DOHH2 (cell line): ENCODE results near the gene GRIN2C.

ENCODE experiments used
- H3F3A ChIP-seq: fragments of 200-600 bp; sonication (generic), shearing (Covaris generic); 2 replicates; pipeline ENCODE4 v1.6.0; 2016; ENCODE audit warnings: antibody characterized with exemption, mild to moderate bottlenecking; ENCODE audit not compliant: control insufficient read depth, insufficient read depth
- H3K27ac ChIP-seq: fragments of 200-600 bp; sonication (generic); 2 replicates; pipeline ENCODE4 v1.5.1; 2014; ENCODE audit warnings: low read depth, mild to moderate bottlenecking, low read length, moderate library complexity
- H3K27me3 ChIP-seq: fragments of 200-600 bp; sonication (generic); 2 replicates; pipeline ENCODE4 v1.6.1; 2014; ENCODE audit warnings: mild to moderate bottlenecking, low read length, mixed read lengths; ENCODE audit not compliant: control insufficient read depth
- H3K36me3 ChIP-seq: fragments of 200-600 bp; sonication (generic); 2 replicates; pipeline ENCODE4 v1.6.1; 2014; ENCODE audit warnings: mild to moderate bottlenecking, low read length, moderate library complexity, mixed read lengths; ENCODE audit not compliant: control insufficient read depth
- H3K4me1 ChIP-seq: fragments of 200-600 bp; sonication (generic); 2 replicates; pipeline ENCODE4 v1.6.1; 2014; ENCODE audit warnings: mild to moderate bottlenecking, low read length, mixed read lengths; ENCODE audit not compliant: control insufficient read depth
- H3K4me2 ChIP-seq: fragments of 200-600 bp; sonication (generic); 2 replicates; pipeline ENCODE4 v1.6.0; 2014; ENCODE audit warnings: mild to moderate bottlenecking, low read length, moderate library complexity
- H3K4me3 ChIP-seq: fragments of 200-600 bp; sonication (generic); 2 replicates; pipeline ENCODE4 v1.5.1; 2014; ENCODE audit warnings: mild to moderate bottlenecking, low read length, mixed read lengths
- H3K79me2 ChIP-seq: fragments of 200-600 bp; sonication (generic); 2 replicates; pipeline ENCODE4 v1.6.1; 2014; ENCODE audit warnings: mild to moderate bottlenecking, low read length, mixed read lengths; ENCODE audit not compliant: control insufficient read depth
- H3K9me2 ChIP-seq: fragments of 200-600 bp; sonication (generic); replicated peaks from 2 replicates; pipeline ENCODE4 v1.6.1; 2014; ENCODE audit warnings: mild to moderate bottlenecking, low read length, mixed read lengths; ENCODE audit not compliant: control insufficient read depth
- H3K9me3 ChIP-seq: fragments of 200-600 bp; sonication (generic); 2 replicates; pipeline ENCODE4 v1.6.1; 2014; ENCODE audit warnings: antibody characterized with exemption, low read length, mixed read lengths; ENCODE audit not compliant: control insufficient read depth, insufficient read depth
- H4K20me1 ChIP-seq: fragments of 200-600 bp; sonication (generic); 2 replicates; pipeline ENCODE4 v1.6.0; 2014; ENCODE audit warnings: low read depth, mild to moderate bottlenecking, antibody characterized with exemption, low read length, moderate library complexity; ENCODE audit not compliant: control insufficient read depth, insufficient read depth
- EZH2phosphoT487 ChIP-seq: fragments of 200-600 bp; sonication (generic); IDR thresholded peaks from 2 replicates; pipeline ENCODE4 v1.6.1; 2017; ENCODE audit warnings: borderline replicate concordance, mild to moderate bottlenecking, antibody characterized with exemption, low read length, moderate library complexity, mixed read lengths
- TF ChIP-seq, protein P1 (sequence below): fragments of 200-600 bp; sonication (generic); IDR thresholded peaks from one replicate; pipeline ENCODE4 v1.5.1; 2014; ENCODE audit warnings: antibody characterized with exemption, mild to moderate bottlenecking, low read depth, low read length; ENCODE audit not compliant: poor library complexity, severe bottlenecking

Gene GRIN2C

DNA sequence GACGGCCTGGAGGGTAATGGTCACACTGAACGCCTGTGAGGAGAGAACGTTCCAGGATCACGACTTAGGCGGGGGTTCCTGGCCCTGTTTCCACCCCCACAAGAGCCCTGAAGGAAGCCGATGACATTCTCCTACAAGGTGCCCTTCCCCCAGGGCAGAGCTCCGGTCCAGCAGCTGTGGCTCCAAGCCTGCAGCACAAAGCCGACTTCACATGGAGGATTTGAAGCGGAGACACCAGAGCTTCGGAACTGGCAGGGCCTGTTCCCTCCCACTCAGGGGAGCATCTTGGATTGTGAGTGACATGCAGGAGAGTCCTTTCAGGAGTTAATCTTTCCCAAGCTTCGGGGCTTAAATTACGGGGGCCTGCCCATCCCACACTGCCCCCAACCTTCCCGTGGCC, 28.8 kb upstream of the GRIN2C start:
- H4K20me1 ChIP-seq: no peaks in the 10 kb centered on the region
- no peaks in the 10 kb centered on the region for H3F3A ChIP-seq
- no peak overlapping the region for H3K27ac ChIP-seq
- no peak overlapping the region for H3K4me2 ChIP-seq
- H3K79me2 ChIP-seq: no peaks in the 10 kb centered on the region
- TF ChIP-seq, protein P1, sequence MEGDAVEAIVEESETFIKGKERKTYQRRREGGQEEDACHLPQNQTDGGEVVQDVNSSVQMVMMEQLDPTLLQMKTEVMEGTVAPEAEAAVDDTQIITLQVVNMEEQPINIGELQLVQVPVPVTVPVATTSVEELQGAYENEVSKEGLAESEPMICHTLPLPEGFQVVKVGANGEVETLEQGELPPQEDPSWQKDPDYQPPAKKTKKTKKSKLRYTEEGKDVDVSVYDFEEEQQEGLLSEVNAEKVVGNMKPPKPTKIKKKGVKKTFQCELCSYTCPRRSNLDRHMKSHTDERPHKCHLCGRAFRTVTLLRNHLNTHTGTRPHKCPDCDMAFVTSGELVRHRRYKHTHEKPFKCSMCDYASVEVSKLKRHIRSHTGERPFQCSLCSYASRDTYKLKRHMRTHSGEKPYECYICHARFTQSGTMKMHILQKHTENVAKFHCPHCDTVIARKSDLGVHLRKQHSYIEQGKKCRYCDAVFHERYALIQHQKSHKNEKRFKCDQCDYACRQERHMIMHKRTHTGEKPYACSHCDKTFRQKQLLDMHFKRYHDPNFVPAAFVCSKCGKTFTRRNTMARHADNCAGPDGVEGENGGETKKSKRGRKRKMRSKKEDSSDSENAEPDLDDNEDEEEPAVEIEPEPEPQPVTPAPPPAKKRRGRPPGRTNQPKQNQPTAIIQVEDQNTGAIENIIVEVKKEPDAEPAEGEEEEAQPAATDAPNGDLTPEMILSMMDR: no peak
- TF ChIP-seq EZH2phosphoT487: no peak
- H3K9me2 ChIP-seq: no peaks in the 10 kb centered on the region
- H3K27me3 ChIP-seq: peaks cover 7% of the 10 kb centered on the region; the same call in 1 of the 2 replicates
- H3K4me1 ChIP-seq: no peaks in the 10 kb centered on the region
- H3K36me3 ChIP-seq: no peaks in the 10 kb centered on the region
- no peaks in the 10 kb centered on the region for H3K9me3 ChIP-seq
- H3K4me3 ChIP-seq: no peak overlapping the region

GRCh38 chr17:74883241-74883745, 23.6 kb upstream of the GRIN2C start:
- no peaks in the 10 kb centered on the region for H3F3A ChIP-seq

DNA sequence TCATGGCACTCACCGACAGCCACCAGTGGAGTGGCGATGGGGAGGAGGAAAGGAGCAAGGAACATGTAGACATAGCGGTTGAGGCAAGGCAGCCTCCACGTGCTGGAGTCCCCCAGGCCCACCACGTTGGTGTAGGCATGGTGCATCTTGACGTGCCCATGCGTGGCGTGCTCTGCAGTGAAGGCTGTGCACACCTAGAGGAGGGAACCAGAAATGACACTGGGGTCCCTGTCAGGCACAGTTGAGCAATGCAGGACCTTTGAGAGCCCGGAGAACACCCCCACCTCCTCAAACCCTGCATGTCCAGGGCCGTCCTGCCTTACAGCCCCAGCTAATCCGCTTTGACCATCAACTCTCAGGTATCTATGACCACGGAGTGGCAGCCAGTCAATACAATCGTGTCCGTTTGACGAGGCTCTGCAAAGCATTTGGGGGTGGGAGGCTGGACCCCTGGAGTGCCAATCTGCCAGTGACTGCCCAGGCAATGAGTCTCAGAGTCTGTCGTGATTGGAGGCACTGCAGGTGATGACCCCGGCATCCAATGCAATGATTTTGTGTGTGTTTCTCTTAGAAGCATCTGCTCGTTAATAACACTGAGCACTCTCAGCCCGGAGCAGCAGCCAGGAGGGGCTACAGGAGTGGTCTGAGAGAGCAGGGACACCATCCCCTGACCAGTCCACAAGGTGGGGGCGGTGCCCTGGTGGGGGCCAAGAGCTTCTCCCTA, 23.0 kb upstream of the GRIN2C start:
- Histone ChIP-seq H3K4me2 (no peak overlapping the region), H3K9me2 (no peaks in the 10 kb centered on the region), H3F3A (no peaks in the 10 kb centered on the region), H3K27me3 (peaks cover 7% of the 10 kb centered on the region; the same call in 1 of the 2 replicates), H4K20me1 (no peaks in the 10 kb centered on the region), H3K27ac (no peak overlapping the region), H3K79me2 (no peaks in the 10 kb centered on the region), H3K4me1 (no peaks in the 10 kb centered on the region), H3K4me3 (no peak overlapping the region), H3K36me3 (no peaks in the 10 kb centered on the region), H3K9me3 (no peaks in the 10 kb centered on the region)
- TF ChIP-seq EZH2phosphoT487: no peak
- TF ChIP-seq, protein P1: no peak

More at GRCh38 chr17:74883241-74883745, 23.6 kb upstream of the GRIN2C start:
- Histone ChIP-seq H3K9me3 (no peaks in the 10 kb centered on the region), H4K20me1 (no peaks in the 10 kb centered on the region), H3K4me1 (no peaks in the 10 kb centered on the region), H3K27me3 (peaks cover 7% of the 10 kb centered on the region; the same call in 1 of the 2 replicates), H3K9me2 (no peaks in the 10 kb centered on the region), H3K79me2 (no peaks in the 10 kb centered on the region), H3K36me3 (no peaks in the 10 kb centered on the region), H3K27ac (no peak overlapping the region), H3K4me3 (no peak overlapping the region), H3K4me2 (no peak overlapping the region)
- TF ChIP-seq EZH2phosphoT487: no peak
- TF ChIP-seq, protein P1: no peak
